Measurements from ENCODE around the gene RBM11.
"Not testable (repeated sequence)": the region's sequence is repeated elsewhere in the genome, so short reads cannot be mapped to it uniquely, and the experiment has no call there.

The RBM11 gene

GRCh38 chr21:14215971-14216641, at the start of gene RBM11:
Gene RBM11, plus strand, starts transcription at chr21:14216157. Its CDS starts 30 bp downstream, at chr21:14216187.
- Histone ChIP-seq H3K9ac (ENCODE audit: low read depth, low read length) (peak within 1 kb of the TSS; percentile 43; the same call in 1 of the 2 replicates), H3K27ac (ENCODE audit: low read length) (no peak within 1 kb of the TSS), H3K36me3 (ENCODE audit: insufficient read depth, low read depth, low read length) (no peaks in the 10 kb centered on the region), H3K9me3 (ENCODE audit: insufficient read depth, low read depth, low read length) (no peaks in the 10 kb centered on the region), H3K4me3 (ENCODE audit: low read length) (peak within 1 kb of the TSS; percentile 79), H3K4me1 (ENCODE audit: insufficient read depth, low read length) (no peaks in the 10 kb centered on the region), H3K27me3 (ENCODE audit: insufficient read depth, low read length) (peaks cover 7% of the 10 kb centered on the region; the same call in 1 of the 2 replicates)

DNA sequence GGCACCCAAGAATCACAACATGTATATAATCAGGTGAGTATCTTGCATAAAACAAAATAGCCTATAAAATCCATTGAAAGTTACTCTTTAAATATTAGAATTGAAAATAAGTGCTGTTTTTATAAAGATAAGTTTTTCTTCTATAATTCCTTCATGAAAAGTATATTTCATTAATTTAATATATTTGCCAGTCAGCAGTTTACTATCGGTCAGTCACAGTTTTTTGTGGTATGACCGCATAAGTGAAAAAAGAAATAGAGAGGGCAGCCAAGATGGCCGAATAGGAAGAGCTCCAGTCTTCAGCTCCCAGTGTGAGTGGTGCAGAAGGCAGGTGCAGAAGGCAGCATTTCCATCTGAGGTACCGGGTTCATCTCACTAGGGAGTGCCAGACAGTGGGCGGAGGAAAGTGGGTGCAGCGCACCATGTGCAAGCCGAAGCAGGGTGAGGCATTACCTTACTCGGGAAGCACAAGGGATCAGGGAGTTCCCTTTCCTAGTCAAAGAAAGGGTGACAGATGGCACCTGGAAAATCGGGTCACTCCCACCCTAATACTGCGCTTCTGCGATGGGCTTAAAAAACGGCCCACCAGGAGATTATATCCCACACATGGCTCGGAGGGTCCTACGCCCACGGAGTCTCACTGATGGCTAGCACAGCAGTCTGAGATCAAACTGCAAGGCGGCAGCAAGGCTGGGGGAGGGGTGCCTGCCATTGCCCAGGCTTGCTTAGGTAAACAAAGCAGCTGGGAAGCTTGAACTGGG, 49.3 kb upstream of the RBM11 start:
- not testable (repeated sequence) for H3K27ac ChIP-seq (ENCODE audit: low read length); H3K4me1 ChIP-seq (ENCODE audit: insufficient read depth, low read length); H3K27me3 ChIP-seq (ENCODE audit: insufficient read depth, low read length); H3K9me3 ChIP-seq (ENCODE audit: insufficient read depth, low read depth, low read length); H3K4me3 ChIP-seq (ENCODE audit: low read length); H3K9ac ChIP-seq (ENCODE audit: low read depth, low read length); H3K36me3 ChIP-seq (ENCODE audit: insufficient read depth, low read depth, low read length)

DNA sequence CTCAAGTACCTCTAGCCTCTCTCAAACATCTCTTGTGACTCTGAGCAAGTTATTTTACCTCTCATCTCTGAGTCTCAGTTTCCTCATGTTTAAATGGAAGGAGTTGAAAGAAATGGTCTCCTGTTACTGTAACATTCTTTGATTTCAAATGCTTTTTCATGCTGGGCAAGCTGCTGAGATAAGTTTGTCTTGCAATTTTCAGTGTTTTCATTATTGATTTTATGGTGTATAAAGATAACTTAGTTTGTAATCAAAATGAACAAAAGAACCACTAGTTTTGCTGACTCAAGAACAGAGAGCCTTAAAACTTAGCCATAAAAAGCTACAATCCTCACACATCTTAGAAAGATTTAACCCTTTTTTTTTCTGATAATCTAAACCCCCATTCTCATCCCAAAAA, 9.7 kb upstream of the RBM11 start:
- H3K4me3 ChIP-seq (ENCODE audit: low read length) = no peak overlapping the region
- no peak overlapping the region for H3K27ac ChIP-seq (ENCODE audit: low read length)
- H3K9me3 ChIP-seq (ENCODE audit: insufficient read depth, low read depth, low read length) = no peaks in the 10 kb centered on the region
- H3K36me3 ChIP-seq (ENCODE audit: insufficient read depth, low read depth, low read length) = no peaks in the 10 kb centered on the region
- no peak overlapping the region for H3K9ac ChIP-seq (ENCODE audit: low read depth, low read length)
- no peaks in the 10 kb centered on the region for H3K4me1 ChIP-seq (ENCODE audit: insufficient read depth, low read length)
- H3K27me3 ChIP-seq (ENCODE audit: insufficient read depth, low read length) = no peaks in the 10 kb centered on the region

DNA sequence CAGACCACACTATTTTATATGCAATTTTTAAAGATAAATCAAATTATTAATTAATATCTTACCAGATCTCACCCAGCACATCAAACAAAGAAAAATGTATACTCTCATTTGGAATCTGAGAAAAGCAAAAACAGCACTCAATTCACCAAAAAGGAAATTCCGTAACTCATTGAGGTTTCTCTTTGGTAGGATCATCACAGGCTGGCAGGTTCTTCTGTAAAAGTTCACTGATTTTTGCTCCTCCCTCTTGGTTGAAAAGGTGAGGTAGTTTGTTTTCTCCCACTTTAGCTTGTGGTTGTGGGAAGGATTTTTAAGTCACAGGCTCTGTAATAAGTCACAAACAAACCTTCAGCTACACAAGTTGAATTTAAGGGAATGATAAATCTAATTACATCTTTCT, 5.2 kb upstream of the RBM11 start, which contains the start of gene LIPI:
TSS of gene LIPI (minus strand) at position 218 of the 400 bp plus-strand sequence. CDS start at position 108, 110 bp downstream.
- no peaks in the 10 kb centered on the region for H3K27me3 ChIP-seq (ENCODE audit: insufficient read depth, low read length)
- no peak within 1 kb of the TSS for H3K4me3 ChIP-seq (ENCODE audit: low read length)
- no peaks in the 10 kb centered on the region for H3K9me3 ChIP-seq (ENCODE audit: insufficient read depth, low read depth, low read length)
- no peak within 1 kb of the TSS for H3K9ac ChIP-seq (ENCODE audit: low read depth, low read length)
- no peaks in the 10 kb centered on the region for H3K36me3 ChIP-seq (ENCODE audit: insufficient read depth, low read depth, low read length)
- no peak within 1 kb of the TSS for H3K27ac ChIP-seq (ENCODE audit: low read length)
- no peaks in the 10 kb centered on the region for H3K4me1 ChIP-seq (ENCODE audit: insufficient read depth, low read length)

DNA sequence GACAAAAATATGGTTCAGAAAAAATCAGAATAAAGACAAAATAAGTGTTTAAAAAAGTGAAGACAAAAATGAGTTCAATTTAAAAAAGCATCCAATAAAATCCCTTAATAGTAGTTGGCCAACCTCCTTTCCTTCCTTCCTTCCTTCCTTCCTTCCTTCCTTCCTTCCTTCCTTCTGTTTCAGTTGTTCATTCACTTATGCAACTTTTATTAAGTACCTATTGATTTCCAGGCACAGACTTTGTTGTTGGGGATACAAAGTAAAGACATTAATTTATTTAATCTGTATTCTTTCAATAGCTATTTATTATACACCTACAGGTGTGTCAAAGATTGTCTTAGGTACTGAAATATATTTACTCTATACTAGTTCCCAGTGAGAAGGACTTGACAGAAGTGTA, 2.8 kb upstream of the RBM11 start:
- no peaks in the 10 kb centered on the region for H3K4me1 ChIP-seq (ENCODE audit: insufficient read depth, low read length)
- H3K9me3 ChIP-seq (ENCODE audit: insufficient read depth, low read depth, low read length) = no peaks in the 10 kb centered on the region
- no peak overlapping the region for H3K27ac ChIP-seq (ENCODE audit: low read length)
- H3K9ac ChIP-seq (ENCODE audit: low read depth, low read length) = no peak overlapping the region
- no peak overlapping the region for H3K4me3 ChIP-seq (ENCODE audit: low read length)
- no peaks in the 10 kb centered on the region for H3K36me3 ChIP-seq (ENCODE audit: insufficient read depth, low read depth, low read length)
- H3K27me3 ChIP-seq (ENCODE audit: insufficient read depth, low read length) = peaks cover 7% of the 10 kb centered on the region; the same call in 1 of the 2 replicates

GRCh38 chr21:14223365-14223764, 7.4 kb downstream of the RBM11 start:
- Histone ChIP-seq H3K27ac (ENCODE audit: low read length) (no peak overlapping the region), H3K9ac (ENCODE audit: low read depth, low read length) (no peak overlapping the region), H3K36me3 (ENCODE audit: insufficient read depth, low read depth, low read length) (no peaks in the 10 kb centered on the region), H3K27me3 (ENCODE audit: insufficient read depth, low read length) (no peaks in the 10 kb centered on the region), H3K9me3 (ENCODE audit: insufficient read depth, low read depth, low read length) (peaks cover under 1% of the 10 kb centered on the region; the same call in 1 of the 2 replicates), H3K4me1 (ENCODE audit: insufficient read depth, low read length) (no peaks in the 10 kb centered on the region), H3K4me3 (ENCODE audit: low read length) (no peak overlapping the region)

DNA sequence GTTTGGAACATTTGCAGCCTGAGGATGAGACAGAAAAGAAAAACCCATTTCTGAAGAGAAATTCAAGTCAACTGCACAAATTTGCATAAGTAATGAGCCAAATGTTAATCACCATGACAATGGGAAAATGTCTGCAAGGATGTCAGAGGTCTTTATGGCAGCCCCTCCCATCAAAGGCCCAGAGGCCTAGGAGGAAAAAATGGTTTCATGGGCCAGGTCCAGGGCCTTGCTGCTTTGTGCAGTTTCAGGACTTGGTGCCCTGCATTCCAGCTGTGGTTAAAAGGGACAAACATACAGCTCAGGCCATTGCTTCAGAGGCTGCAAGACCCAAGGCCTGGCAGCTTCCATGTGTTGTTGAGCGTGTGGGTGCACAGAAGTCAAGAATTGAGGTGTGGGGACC, 13.4 kb downstream of the RBM11 start:
- Histone ChIP-seq H3K9me3 (ENCODE audit: insufficient read depth, low read depth, low read length) (peaks cover 33% of the 10 kb centered on the region; the same call in 1 of the 2 replicates), H3K4me1 (ENCODE audit: insufficient read depth, low read length) (no peaks in the 10 kb centered on the region), H3K36me3 (ENCODE audit: insufficient read depth, low read depth, low read length) (no peaks in the 10 kb centered on the region), H3K4me3 (ENCODE audit: low read length) (no peak overlapping the region), H3K27me3 (ENCODE audit: insufficient read depth, low read length) (no peaks in the 10 kb centered on the region), H3K9ac (ENCODE audit: low read depth, low read length) (no peak overlapping the region), H3K27ac (ENCODE audit: low read length) (no peak overlapping the region)

- no peak overlapping the region for H3K4me3 ChIP-seq (ENCODE audit: low read length)
- H3K36me3 ChIP-seq (ENCODE audit: insufficient read depth, low read depth, low read length) = no peaks in the 10 kb centered on the region
- H3K9me3 ChIP-seq (ENCODE audit: insufficient read depth, low read depth, low read length) = peaks cover 16% of the 10 kb centered on the region; the same call in 1 of the 2 replicates
- H3K4me1 ChIP-seq (ENCODE audit: insufficient read depth, low read length) = peaks cover 3% of the 10 kb centered on the region; the same call in 1 of the 2 replicates
- H3K27me3 ChIP-seq (ENCODE audit: insufficient read depth, low read length) = no peaks in the 10 kb centered on the region
- no peak overlapping the region for H3K9ac ChIP-seq (ENCODE audit: low read depth, low read length)
- H3K27ac ChIP-seq (ENCODE audit: low read length) = no peak overlapping the region
Observed at GRCh38 chr21:14235101-14235500, 19.1 kb downstream of the RBM11 start.

- no peak overlapping the region for H3K4me3 ChIP-seq (ENCODE audit: low read length)
- no peaks in the 10 kb centered on the region for H3K27me3 ChIP-seq (ENCODE audit: insufficient read depth, low read length)
Observed at GRCh38 chr21:14236180-14236579, 20.2 kb downstream of the RBM11 start.

DNA sequence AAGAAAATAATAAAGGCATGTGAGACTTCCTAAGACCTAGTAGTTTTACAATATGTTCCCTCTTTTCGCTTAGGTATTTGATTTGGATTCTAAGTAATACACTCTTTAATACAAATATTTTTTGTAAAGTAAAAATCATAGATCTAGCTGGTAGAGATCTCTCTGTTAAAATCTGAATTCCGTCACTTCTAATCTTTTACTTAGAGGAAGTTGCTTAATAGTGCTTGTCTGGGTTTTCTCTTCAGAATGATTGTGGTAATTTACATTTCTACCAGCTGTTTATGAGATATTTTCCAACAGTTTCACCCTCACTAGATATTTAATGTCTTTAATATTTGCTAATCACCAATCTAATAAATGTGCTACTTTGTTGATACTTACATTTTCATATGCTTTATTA, 23.3 kb downstream of the RBM11 start:
- Histone ChIP-seq H3K27me3 (ENCODE audit: insufficient read depth, low read length) (no peaks in the 10 kb centered on the region), H3K4me1 (ENCODE audit: insufficient read depth, low read length) (peaks cover 3% of the 10 kb centered on the region; the same call in 1 of the 2 replicates), H3K36me3 (ENCODE audit: insufficient read depth, low read depth, low read length) (no peaks in the 10 kb centered on the region), H3K27ac (ENCODE audit: low read length) (no peak overlapping the region), H3K9ac (ENCODE audit: low read depth, low read length) (no peak overlapping the region), H3K9me3 (ENCODE audit: insufficient read depth, low read depth, low read length) (no peaks in the 10 kb centered on the region), H3K4me3 (ENCODE audit: low read length) (no peak overlapping the region)

More at GRCh38 chr21:14236180-14236579, 20.2 kb downstream of the RBM11 start:
- Histone ChIP-seq H3K4me1 (ENCODE audit: insufficient read depth, low read length) (peaks cover 3% of the 10 kb centered on the region; the same call in 1 of the 2 replicates), H3K36me3 (ENCODE audit: insufficient read depth, low read depth, low read length) (no peaks in the 10 kb centered on the region), H3K9ac (ENCODE audit: low read depth, low read length) (no peak overlapping the region), H3K9me3 (ENCODE audit: insufficient read depth, low read depth, low read length) (peaks cover 5% of the 10 kb centered on the region; the same call in 1 of the 2 replicates), H3K27ac (ENCODE audit: low read length) (no peak overlapping the region)

DNA sequence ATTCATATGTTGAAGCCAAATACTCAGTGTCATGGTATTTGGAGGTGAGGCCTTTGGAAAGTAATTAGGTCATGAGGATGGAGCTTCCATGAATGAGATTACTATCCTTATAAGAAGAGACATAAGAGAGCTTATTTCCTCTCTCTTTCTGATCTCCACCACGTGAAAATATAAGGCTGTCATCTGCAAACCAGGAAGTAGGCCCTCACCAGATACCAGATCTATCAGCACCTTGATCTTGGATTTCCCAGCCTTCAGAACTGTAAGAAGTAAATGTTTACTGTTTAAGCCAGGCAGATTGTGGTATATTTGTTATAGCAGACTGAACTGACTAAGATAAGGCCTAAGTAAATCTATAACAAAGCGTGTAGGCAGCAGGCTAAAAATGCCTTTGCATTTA, 25.3 kb downstream of the RBM11 start:
- no peak overlapping the region for H3K27ac ChIP-seq (ENCODE audit: low read length)
- H3K9ac ChIP-seq (ENCODE audit: low read depth, low read length) = no peak overlapping the region
- peaks cover under 1% of the 10 kb centered on the region; the same call in 1 of the 2 replicates for H3K4me1 ChIP-seq (ENCODE audit: insufficient read depth, low read length)
- H3K36me3 ChIP-seq (ENCODE audit: insufficient read depth, low read depth, low read length) = no peaks in the 10 kb centered on the region
- H3K9me3 ChIP-seq (ENCODE audit: insufficient read depth, low read depth, low read length) = no peaks in the 10 kb centered on the region
- no peak overlapping the region for H3K4me3 ChIP-seq (ENCODE audit: low read length)
- H3K27me3 ChIP-seq (ENCODE audit: insufficient read depth, low read length) = no peaks in the 10 kb centered on the region

GRCh38 chr21:14243461-14243860, 27.5 kb downstream of the RBM11 start:
- no peak overlapping the region for H3K9ac ChIP-seq (ENCODE audit: low read depth, low read length)
- no peak overlapping the region for H3K4me3 ChIP-seq (ENCODE audit: low read length)
- H3K36me3 ChIP-seq (ENCODE audit: insufficient read depth, low read depth, low read length) = no peaks in the 10 kb centered on the region
- H3K9me3 ChIP-seq (ENCODE audit: insufficient read depth, low read depth, low read length) = no peaks in the 10 kb centered on the region
- H3K4me1 ChIP-seq (ENCODE audit: insufficient read depth, low read length) = no peaks in the 10 kb centered on the region
- no peaks in the 10 kb centered on the region for H3K27me3 ChIP-seq (ENCODE audit: insufficient read depth, low read length)
- no peak overlapping the region for H3K27ac ChIP-seq (ENCODE audit: low read length)
